ENCODE results near the gene CTNNA2.

The CTNNA2 gene

GRCh38 chr2:80454628-80455027 is 941.8 kb downstream of the CTNNA2 start:
- no peak for DNase-seq

- no peak for DNase-seq
Observed at GRCh38 chr2:80459028-80459427, 946.2 kb downstream of the CTNNA2 start.

DNA sequence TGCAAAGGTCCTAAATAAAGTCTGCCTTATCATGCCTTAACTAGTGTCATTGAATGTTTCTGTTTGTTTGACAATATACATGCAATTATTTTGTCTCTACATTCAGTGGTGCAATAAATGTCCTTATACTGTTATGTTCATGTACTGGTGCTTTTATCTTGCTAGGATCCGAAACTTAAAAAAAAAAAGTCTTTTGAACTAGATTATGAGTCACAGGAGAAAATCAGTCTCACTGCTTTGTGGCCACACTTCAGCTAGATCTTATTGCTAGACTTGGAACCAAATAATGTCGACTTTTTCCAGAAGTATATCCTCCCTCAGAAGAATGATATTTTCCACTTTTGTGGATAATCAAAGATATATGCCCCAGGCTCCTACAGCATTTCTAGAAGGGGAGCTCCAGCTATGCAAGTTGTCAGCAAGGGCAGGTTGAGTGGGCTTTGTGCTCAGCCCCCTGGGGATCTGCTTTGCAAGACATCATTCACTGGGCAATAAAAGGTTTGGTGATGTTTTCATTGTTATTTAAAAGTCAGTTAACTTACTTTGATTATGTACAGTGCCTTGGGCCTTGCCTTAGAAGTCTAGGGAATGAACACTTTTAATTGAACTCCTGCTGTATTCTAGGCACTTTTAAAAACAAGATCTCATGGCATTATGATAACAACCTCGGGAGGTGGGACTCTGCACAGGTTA is 948.8 kb downstream of the CTNNA2 start:
- no peak for DNase-seq

DNA sequence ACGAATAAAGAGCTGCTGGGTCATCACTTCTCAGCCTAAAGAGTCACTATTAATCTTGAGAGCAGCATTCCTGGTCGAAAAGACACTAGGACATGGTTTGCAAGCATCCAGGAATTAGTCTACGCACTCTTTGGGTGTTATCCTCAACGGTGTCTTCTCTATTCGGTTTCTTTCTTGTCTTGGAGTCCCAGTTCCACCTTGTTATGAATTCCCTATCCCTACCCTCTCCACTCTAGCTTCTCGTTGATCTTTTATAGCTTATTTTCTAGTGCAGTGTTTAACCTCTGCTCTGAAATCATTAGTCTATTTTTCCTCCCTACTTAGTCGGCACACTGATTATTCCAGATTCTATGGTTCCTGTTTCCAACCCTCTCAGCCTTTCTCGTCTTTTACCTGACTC is 949.8 kb downstream of the CTNNA2 start:
- no peak for DNase-seq

GRCh38 chr2:80464275-80464674 is 951.4 kb downstream of the CTNNA2 start:
- no peak for DNase-seq

DNA sequence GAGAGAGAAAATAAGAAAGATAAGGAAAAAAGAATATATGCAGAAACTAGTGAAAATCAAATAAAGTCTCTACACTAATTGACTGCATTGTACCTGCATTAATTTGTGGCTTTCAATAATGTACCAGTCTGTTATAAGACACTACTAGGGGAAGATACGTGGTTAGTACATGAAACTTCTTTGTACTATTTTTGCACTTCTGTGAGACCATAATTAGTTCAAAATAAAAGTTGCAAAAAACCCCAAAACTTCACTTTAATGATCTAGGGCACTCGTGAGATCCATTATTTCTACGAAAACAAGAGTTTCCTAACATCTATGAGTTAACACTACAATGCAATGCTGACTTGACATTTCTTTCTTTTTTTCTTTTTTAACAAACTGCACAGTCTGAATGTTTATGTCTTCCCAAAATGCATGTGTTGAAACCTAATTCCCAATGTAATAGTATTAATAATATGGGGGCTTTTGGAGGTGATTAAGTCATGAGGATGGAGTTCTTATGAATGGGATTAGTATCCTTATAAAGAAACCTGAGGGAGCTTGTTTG is 954.5 kb downstream of the CTNNA2 start:
- no peak for DNase-seq

DNA sequence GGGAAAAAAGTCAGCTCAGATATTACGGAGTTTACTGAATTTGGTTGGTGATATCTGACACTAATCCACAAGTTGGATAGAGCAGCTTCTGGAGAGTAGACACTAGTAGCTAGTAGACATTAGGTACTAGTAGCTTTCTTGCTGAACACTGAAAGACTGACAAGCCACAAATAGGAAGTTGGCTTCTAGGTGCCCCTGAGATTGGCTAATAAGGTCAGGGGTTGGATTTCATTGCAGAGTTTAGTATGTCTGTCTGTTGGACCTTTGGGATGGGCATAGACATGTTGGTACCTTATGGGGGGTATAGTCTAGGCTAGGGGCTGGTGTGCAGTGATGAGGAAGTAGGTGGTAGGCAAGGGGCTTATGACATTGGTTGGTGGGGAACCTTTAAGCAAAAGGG is 956.6 kb downstream of the CTNNA2 start:
- no peak for DNase-seq

DNA sequence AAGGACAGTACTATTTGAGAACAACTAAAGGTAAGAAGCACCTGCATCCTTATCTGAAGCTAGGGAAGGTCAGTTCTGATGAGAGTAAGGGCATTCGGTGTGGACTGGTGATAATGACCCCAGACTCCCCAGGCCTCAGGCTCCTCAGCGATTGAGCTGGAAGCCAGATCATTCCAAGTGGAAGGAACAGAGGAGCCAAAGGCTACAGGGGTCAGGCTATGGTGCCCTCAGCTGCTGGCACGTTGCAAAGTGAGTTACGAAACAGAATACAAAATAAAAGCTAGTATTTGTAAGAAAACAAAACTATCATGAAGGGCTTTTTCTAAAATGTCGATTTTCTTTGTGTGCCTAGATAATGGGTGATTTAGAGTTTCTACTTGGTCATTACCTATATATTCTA is 960.2 kb downstream of the CTNNA2 start:
- DNase-seq = no peak

GRCh38 chr2:80473796-80474195 is 960.9 kb downstream of the CTNNA2 start:
- DNase-seq = no peak

DNA sequence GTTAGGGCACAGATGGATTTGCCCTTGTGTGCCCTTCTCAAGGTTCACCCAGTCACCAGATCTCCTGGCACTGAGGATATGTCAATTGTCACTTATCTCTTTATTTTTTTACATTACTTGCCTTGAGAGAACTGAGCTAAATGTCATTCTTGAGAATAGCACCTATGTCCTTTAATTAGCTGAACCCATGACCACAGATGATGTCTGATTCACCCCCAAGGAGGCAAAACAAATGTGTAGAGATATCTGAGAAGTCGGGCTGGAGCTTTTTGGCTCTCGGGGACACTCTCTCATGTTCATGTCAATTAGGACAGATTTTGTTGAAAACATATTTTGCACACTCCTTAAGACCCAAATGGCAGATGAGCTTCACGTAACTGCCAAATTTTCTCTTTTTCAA is 963.1 kb downstream of the CTNNA2 start:
- DNase-seq = no peak

GRCh38 chr2:80476535-80477117 is 963.8 kb downstream of the CTNNA2 start:
- DNase-seq = no peak

DNA sequence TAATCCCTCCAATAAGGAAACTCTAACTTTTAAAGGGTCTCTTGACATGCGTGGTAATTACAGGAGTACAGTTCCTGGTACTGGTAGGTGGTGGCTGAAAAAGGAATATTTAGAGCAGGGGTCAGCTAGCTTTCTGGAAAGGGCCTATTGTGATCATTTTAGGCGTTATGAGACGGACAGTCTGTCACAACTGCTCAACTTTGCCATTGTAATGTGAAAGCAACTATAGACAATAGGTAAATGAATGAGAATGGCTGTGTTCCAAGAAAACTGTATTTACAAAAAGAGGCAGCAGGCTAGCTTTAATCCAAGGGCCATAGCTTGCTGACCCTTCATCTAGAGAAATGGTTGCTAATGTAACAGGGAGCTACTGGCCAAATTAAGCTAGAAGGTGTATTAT is 969.4 kb downstream of the CTNNA2 start:
- DNase-seq = no peak

- DNase-seq = no peak
Observed at GRCh38 chr2:80489717-80490116, 976.9 kb downstream of the CTNNA2 start.

GRCh38 chr2:80490964-80491363 is 978.1 kb downstream of the CTNNA2 start:
- no peak for DNase-seq

GRCh38 chr2:80496346-80496745 is 983.5 kb downstream of the CTNNA2 start:
- no peak for DNase-seq

GRCh38 chr2:80496775-80497174 is 983.9 kb downstream of the CTNNA2 start:
- no peak for DNase-seq

GRCh38 chr2:80499095-80499494 is 986.2 kb downstream of the CTNNA2 start:
- no peak for DNase-seq

DNA sequence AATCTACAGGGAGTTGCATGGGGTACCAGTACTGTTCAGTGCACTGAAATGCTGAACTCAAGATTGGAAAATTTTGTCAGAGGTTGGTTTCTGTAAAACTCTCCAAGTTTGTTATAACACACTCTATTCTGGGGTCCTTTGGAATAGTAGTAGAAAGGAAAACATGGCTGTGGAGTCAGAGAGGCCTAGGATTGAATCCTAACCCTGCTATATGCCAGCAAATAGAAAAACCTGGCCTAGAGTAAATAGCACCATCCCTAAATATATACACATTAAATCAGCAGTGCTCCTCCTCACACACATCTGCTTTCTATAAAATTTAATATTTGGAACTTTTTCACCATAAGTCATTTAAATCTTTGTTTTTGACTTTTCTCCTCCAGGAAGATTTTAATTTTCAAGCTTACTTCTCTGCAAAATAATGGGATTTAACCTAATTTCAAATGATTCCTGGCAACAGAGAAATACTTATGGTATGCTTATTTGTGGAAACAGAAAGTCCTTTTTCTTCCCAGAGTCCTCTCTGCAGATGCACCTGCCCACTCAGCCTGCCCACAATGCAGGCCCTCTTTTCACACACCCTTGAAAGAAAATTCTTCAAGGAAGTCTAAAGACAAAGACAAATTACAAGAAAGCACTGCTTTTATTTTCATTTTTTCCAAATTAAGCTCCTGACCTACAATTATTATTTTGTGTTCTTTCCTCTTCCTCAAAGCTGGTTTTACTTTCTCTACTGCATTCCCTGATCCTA is 989.2 kb downstream of the CTNNA2 start:
- no peak for DNase-seq

GRCh38 chr2:80506563-80506962 is 993.7 kb downstream of the CTNNA2 start:
- DNase-seq = no peak

GRCh38 chr2:80510716-80511115 is 997.9 kb downstream of the CTNNA2 start:
- DNase-seq = no peak

GRCh38 chr2:80515964-80516363 is 1003.1 kb downstream of the CTNNA2 start:
- DNase-seq = no peak

DNA sequence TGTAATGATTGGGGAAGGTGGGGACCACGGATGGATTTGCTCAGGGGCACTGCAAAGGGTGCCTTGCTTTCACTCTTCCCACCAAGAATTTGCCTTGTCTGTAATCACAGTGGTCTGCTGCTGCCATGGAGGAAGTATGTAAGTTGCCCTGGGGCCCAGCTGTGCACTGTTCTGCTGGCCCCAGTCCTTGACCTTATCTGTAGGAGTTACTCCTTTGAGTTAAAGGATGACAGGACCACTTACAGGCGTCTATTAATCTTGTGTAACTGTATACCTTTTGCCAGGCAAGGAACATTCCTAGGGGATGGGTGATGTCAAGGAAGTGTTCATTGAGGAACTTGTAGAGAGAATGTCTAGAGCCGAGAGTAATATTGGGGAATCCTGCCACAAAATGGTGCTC is 1004.5 kb downstream of the CTNNA2 start:
- DNase-seq = no peak

- no peak for DNase-seq
Observed at GRCh38 chr2:80519121-80519643, 1006.3 kb downstream of the CTNNA2 start.

All from suppressor macrophage treated with lipopolysaccharide for 1 hour (primary cell).